Measurements from ENCODE around the gene KCNMB2. TPM values are rescaled to one million over a fixed set of nuclear protein-coding genes. Genes with fewer than 3 reads are reported as not detected.

KCNMB2 gene
- polyA plus RNA-seq, 2 of the 4 experiments (the other 2 are of a cell fraction), result not detected

GRCh38 chr3:178875157-178875556, 338.9 kb downstream of the KCNMB2 start (continued):
- no peak for TF ChIP-seq NPAS2 (CRISPR knock-in tag; IDR thresholded peaks at IDR 0.05; ENCODE audit: borderline replicate concordance)
- TF ChIP-seq RAD21 (conservative IDR thresholded peaks at IDR 0.05 in 1 of 2, IDR thresholded peaks at IDR 0.05 in 1 of 2), result no peak

GRCh38 chr3:178875836-178876235, 339.6 kb downstream of the KCNMB2 start:
- no peaks in the 10 kb centered on the region for H3K4me1 ChIP-seq
- ATAC-seq, result no peak
- no peak for TF ChIP-seq BHLHE40 (IDR thresholded peaks at IDR 0.05; ENCODE audit: low read depth, low read length)
- no peak for TF ChIP-seq RAD21 (conservative IDR thresholded peaks at IDR 0.05 in 1 of 2, IDR thresholded peaks at IDR 0.05 in 1 of 2)
- no peak for TF ChIP-seq HOXB5 (CRISPR knock-in tag; IDR thresholded peaks at IDR 0.05)
- no peak overlapping the region for H3K27ac ChIP-seq
- H3K9me3 ChIP-seq, result no peaks in the 10 kb centered on the region
- DNase-seq (ENCODE audit: low read depth in 1 of 2, low spot score in 1 of 2), result no peak
- H3K4me2 ChIP-seq, result no peak overlapping the region
- H3K4me3 ChIP-seq, result no peak overlapping the region
- ChIA-PET POLR2A (no interaction called here), CTCF (no interaction called here)
- FAIRE-seq, result no peak
- 4% methylated on average over 5 of the region's 5 CpGs for WGBS (ENCODE audit: missing lambda C conversion rate)

GRCh38 chr3:178880274-178880673, 344.0 kb downstream of the KCNMB2 start:
- Histone ChIP-seq H3K4me1 (no peaks in the 10 kb centered on the region), H3K9me3 (no peaks in the 10 kb centered on the region), H3K4me2 (no peak overlapping the region), H3K4me3 (no peak overlapping the region), H3K27ac (no peak overlapping the region)
- ChIA-PET CTCF (no interaction called here), POLR2A (no interaction called here)
- 0% methylated on average over 1 of the region's 1 CpG for WGBS (ENCODE audit: missing lambda C conversion rate)
- DNase-seq (ENCODE audit: low read depth in 1 of 2, low spot score in 1 of 2), result no peak
- TF ChIP-seq RCOR1 (IDR thresholded peaks at IDR 0.05; ENCODE audit: low read depth, low read length) (no peak), HEYL (CRISPR knock-in tag; IDR thresholded peaks at IDR 0.05) (no peak), HOXB13 (CRISPR knock-in tag; IDR thresholded peaks at IDR 0.05; ENCODE audit: low read depth) (no peak)
- no peak for FAIRE-seq
- no peak for ATAC-seq

All from A549 (cell line).